K562 (cell line): Measurements from ENCODE around the gene CAGE1. TPM values are rescaled to one million over a fixed set of nuclear protein-coding genes. Genes with fewer than 3 reads are reported as not detected.

Experiments
- ARID3B ChIP-seq: fragments of 250-450 bp; sonication (Bioruptor Pico); IDR thresholded peaks from 2 replicates; pipeline ENCODE4 v1.4.0; 2020; ENCODE audit warnings: borderline replicate concordance
- CREB1 ChIP-seq, 2 experiments: sonication (generic) in 1 of 2; formaldehyde crosslinking in 1 of 2; IDR thresholded peaks; 2 replicates each; pipeline versions ENCODE4 v1.6.1 to v1.8.0; 2012 to 2022; ENCODE audit warnings: inconsistent platforms in 1 of 2, mild to moderate bottlenecking in 1 of 2, missing genetic modification reagents in 1 of 2, moderate library complexity in 1 of 2
- DLX4 ChIP-seq: fragments of 250-450 bp; sonication (Bioruptor Pico); IDR thresholded peaks from 2 replicates; pipeline ENCODE4 v1.6.1; 2021; ENCODE audit warnings: mild to moderate bottlenecking
- ETV5 ChIP-seq: sonication (generic); formaldehyde crosslinking; IDR thresholded peaks from 2 replicates; pipeline ENCODE4 v1.4.0; 2020; ENCODE audit warnings: low read depth, mild to moderate bottlenecking, missing genetic modification reagents
- HCFC1 ChIP-seq: IDR thresholded peaks from 2 replicates; pipeline ENCODE4 v1.6.1; 2012; ENCODE audit warnings: low read depth, low read length, improper control_type of control experiment
- HNRNPH1 ChIP-seq: fragments of 200-400 bp; formaldehyde crosslinking; optimal IDR thresholded peaks from 2 replicates; pipeline ENCODE3; 2017; ENCODE audit warnings: low read depth, mild to moderate bottlenecking, low read length, moderate library complexity
- HNRNPK ChIP-seq: fragments of 200-400 bp; formaldehyde crosslinking; IDR thresholded peaks from one replicate; pipeline ENCODE4 v1.6.1; 2018; ENCODE audit warnings: mild to moderate bottlenecking, low read depth, low read length; ENCODE audit not compliant: poor library complexity, severe bottlenecking
- HSF4 ChIP-seq: fragments of 250-450 bp; sonication (Bioruptor Pico); IDR thresholded peaks from 2 replicates; pipeline ENCODE4 v2.1.2; 2022; ENCODE audit warnings: mild to moderate bottlenecking, moderate library complexity, borderline replicate concordance
- KDM4B ChIP-seq, 2 experiments: fragments of 450-650 bp in 1 of 2; sonication (generic) in 1 of 2; IDR thresholded peaks; 2 replicates each; pipeline ENCODE4 v1.6.1; 2016 to 2017; ENCODE audit warnings: borderline replicate concordance in 2 of 2, antibody characterized with exemption in 1 of 2, low read depth in 1 of 2, mild to moderate bottlenecking in 1 of 2
- PATZ1 ChIP-seq: fragments of 250-450 bp; sonication (Bioruptor Pico); IDR thresholded peaks from 2 replicates; pipeline ENCODE4 v1.5.0; 2020; ENCODE audit warnings: mild to moderate bottlenecking, borderline replicate concordance
- SAFB ChIP-seq: fragments of 200-400 bp; formaldehyde crosslinking; IDR thresholded peaks from 2 replicates; pipeline ENCODE4 v1.6.1; 2017; ENCODE audit warnings: low read depth, low read length, borderline replicate concordance
- SNIP1 ChIP-seq: fragments of 450-650 bp; IDR thresholded peaks from 2 replicates; pipeline ENCODE4 v1.7.1; 2017; ENCODE audit warnings: low read depth, mild to moderate bottlenecking
- TRIM25 ChIP-seq: fragments of 450-650 bp; IDR thresholded peaks from 2 replicates; pipeline ENCODE4 v1.7.0; 2016; ENCODE audit warnings: borderline replicate concordance
- UBTF ChIP-seq, 2 experiments: IDR thresholded peaks; 2 replicates each; pipeline ENCODE4 v1.6.1; 2012; ENCODE audit warnings: improper control_type of control experiment in 2 of 2, low read depth in 2 of 2, low read length in 2 of 2, borderline replicate concordance in 1 of 2
- XRCC3 ChIP-seq: fragments of 450-650 bp; IDR thresholded peaks from 2 replicates; pipeline ENCODE4 v1.6.1; 2017; ENCODE audit warnings: mild to moderate bottlenecking, moderate library complexity
- ZNF3 ChIP-seq: fragments of 250-450 bp; sonication (Bioruptor Pico); IDR thresholded peaks from 2 replicates; pipeline ENCODE4 v1.5.0; 2021; ENCODE audit warnings: mild to moderate bottlenecking, moderate library complexity
- ZNF583 ChIP-seq: fragments of 250-450 bp; sonication (Bioruptor Pico); IDR thresholded peaks from 2 replicates; pipeline ENCODE4 v1.4.0; 2020
- polyA plus RNA-seq, 8 experiments: library from polyadenylated mRNA; depleted of rRNA in 4 of 8; stranded (reverse) in 5 of 8; unstranded in 3 of 8; fragments of >200 nt; fragmentation: Nextera tagmentation in 2 of 8; fragmentation: Illumina TruSeq in 1 of 8; extraction: Ambion mirVana in 2 of 8; extraction: Trizol in 1 of 8; gene quantifications; 2 replicates each; pipeline versions ENCODE4 v1.2.1 to v1.2.3, GENCODE V29; 2011 to 2014; ENCODE audit warnings: inconsistent platforms in 1 of 8, missing spikeins in 1 of 8
- total RNA-seq, 7 experiments: library from RNA; depleted of rRNA in 6 of 7; stranded (reverse); fragments of >200 nt in 6 of 7; fragmentation: Illumina TruSeq in 2 of 7; extraction: Trizol in 2 of 7; gene quantifications; 2 replicates each; pipeline versions ENCODE4 v1.2.1 to v1.2.3, GENCODE V29; 2011 to 2021; ENCODE audit warnings: low replicate concordance in 1 of 7

CAGE1 gene
- total and polyA plus RNA-seq, 9 of the 15 experiments (the other 6 are each of a cell fraction or from before 2014, with no cell fraction given) = 0.13 to 0.33 (median 0.18) TPM; not detected in 4

- TF ChIP-seq HCFC1 (peak; percentile 57; the same call in 1 of the 2 replicates), ZNF3 (CRISPR knock-in tag) (no peak), PATZ1 (CRISPR knock-in tag) (no peak), ZNF583 (CRISPR knock-in tag) (peak; percentile 9; the same call in 1 of the 2 replicates), TRIM25 (no peak), SAFB (0 out of 2 replicates have a peak, but pooled peaks have one; percentile 45), HNRNPH1 (no peak), DLX4 (CRISPR knock-in tag) (no peak), SNIP1 (no peak), KDM4B (IDR thresholded peaks at IDR 0.05; ENCODE audit: borderline replicate concordance in 2 of 2, low read depth in 1 of 2) (peak in 1 of 2 experiments; percentile 65; a peak in 1 of 4 replicates), HSF4 (CRISPR knock-in tag) (no peak), ETV5 (CRISPR knock-in tag) (peak; percentile 87), UBTF (IDR thresholded peaks at IDR 0.05; ENCODE audit: borderline replicate concordance in 1 of 2, low read depth in 2 of 2, low read length in 2 of 2) (peak in 1 of 2 experiments; percentile 75; a peak in 2 of 4 replicates), XRCC3 (no peak), ARID3B (no peak), CREB1 (IDR thresholded peaks at IDR 0.05) (peak; percentile 78), CREB1 (CRISPR knock-in tag; IDR thresholded peaks at IDR 0.05) (peak; percentile 83), HNRNPK (no peak)
These were observed 76.7 kb downstream of the CAGE1 start, which contains the start of gene SSR1 (continued) for GRCh38 chr6:7312616-7313504.
